Endothelial cell of umbilical vein (primary cell): ENCODE measurements around the gene OR5P2.

Source experiments
- CTCF ChIP-seq, 2 donors: IDR thresholded peaks; 1 replicate in 1 of 2; 2 replicates in 1 of 2; pipeline ENCODE4 v1.5.1; 2011; ENCODE audit warnings: low read length in 2 of 2, mild to moderate bottlenecking in 2 of 2, moderate library complexity in 2 of 2, control low read depth in 1 of 2, inconsistent platforms in 1 of 2, low read depth in 1 of 2; ENCODE audit not compliant: insufficient read depth in 1 of 2; ENCODE audit errors: extremely low read depth in 1 of 2
- EZH2 ChIP-seq: IDR thresholded peaks from 2 replicates; pipeline ENCODE4 v1.6.1; 2012; ENCODE audit warnings: borderline replicate concordance, low read depth, mild to moderate bottlenecking, moderate library complexity, low read length, inconsistent platforms; ENCODE audit not compliant: severe bottlenecking
- GATA2 ChIP-seq: IDR thresholded peaks from 2 replicates; pipeline ENCODE4 v1.7.0; 2011; ENCODE audit warnings: low read depth, mild to moderate bottlenecking, moderate library complexity, mixed read lengths, low read length; ENCODE audit not compliant: insufficient read length, insufficient read depth
- POLR2A ChIP-seq: IDR thresholded peaks from 2 replicates; pipeline ENCODE4 v1.6.1; 2012; ENCODE audit warnings: low read depth, mild to moderate bottlenecking, control low read depth, low read length
- POLR2AphosphoS5 ChIP-seq: IDR thresholded peaks from 2 replicates; pipeline ENCODE4 v1.6.1; 2012; ENCODE audit warnings: low read depth, mild to moderate bottlenecking, control low read depth, low read length, moderate library complexity; ENCODE audit not compliant: insufficient read depth

- TF ChIP-seq CTCF (IDR thresholded peaks at IDR 0.05; ENCODE audit: extremely low read depth in 1 of 2, insufficient read depth in 1 of 2, low read depth in 1 of 2, low read length in 2 of 2): no peak
- TF ChIP-seq GATA2: no peak
- TF ChIP-seq EZH2: no peak
- TF ChIP-seq POLR2A: no peak
- no peak for TF ChIP-seq POLR2AphosphoS5
Measured at GRCh38 chr11:7833527-7833926, 36.8 kb upstream of the OR5P2 start.
